Measurements from ENCODE around the gene BCR.

BCR gene

GRCh38 chr22:23222793-23223568 is 42.7 kb downstream of the BCR start:
- Histone ChIP-seq H3K27me3 (ENCODE audit: control insufficient read depth, insufficient read depth, low read length) (no peaks in the 10 kb centered on the region), H3K9me3 (ENCODE audit: control insufficient read depth, insufficient read depth, low read length) (no peaks in the 10 kb centered on the region), H3K36me3 (ENCODE audit: control insufficient read depth, insufficient read depth, low read length) (no peaks in the 10 kb centered on the region), H3K9ac (ENCODE audit: low read depth, low read length) (no peak overlapping the region), H3K4me3 (ENCODE audit: low read depth, low read length) (no peak overlapping the region), H3K4me1 (ENCODE audit: control insufficient read depth, insufficient read depth, low read length) (peaks cover 27% of the 10 kb centered on the region)

- no peaks in the 10 kb centered on the region for H3K36me3 ChIP-seq (ENCODE audit: control insufficient read depth, insufficient read depth, low read length)
- H3K4me1 ChIP-seq (ENCODE audit: control insufficient read depth, insufficient read depth, low read length), result peaks cover 21% of the 10 kb centered on the region
- H3K27me3 ChIP-seq (ENCODE audit: control insufficient read depth, insufficient read depth, low read length), result no peaks in the 10 kb centered on the region
- H3K4me3 ChIP-seq (ENCODE audit: low read depth, low read length), result no peak overlapping the region
- H3K9ac ChIP-seq (ENCODE audit: low read depth, low read length), result no peak overlapping the region
- no peaks in the 10 kb centered on the region for H3K9me3 ChIP-seq (ENCODE audit: control insufficient read depth, insufficient read depth, low read length)
Measured at GRCh38 chr22:23223569-23224317, 43.4 kb downstream of the BCR start.

- Histone ChIP-seq H3K9me3 (ENCODE audit: control insufficient read depth, insufficient read depth, low read length) (no peaks in the 10 kb centered on the region), H3K4me3 (ENCODE audit: low read depth, low read length) (no peak overlapping the region), H3K27me3 (ENCODE audit: control insufficient read depth, insufficient read depth, low read length) (no peaks in the 10 kb centered on the region), H3K4me1 (ENCODE audit: control insufficient read depth, insufficient read depth, low read length) (peaks cover 22% of the 10 kb centered on the region), H3K36me3 (ENCODE audit: control insufficient read depth, insufficient read depth, low read length) (no peaks in the 10 kb centered on the region), H3K9ac (ENCODE audit: low read depth, low read length) (no peak overlapping the region)
Measured at GRCh38 chr22:23224846-23225245, 44.5 kb downstream of the BCR start.

GRCh38 chr22:23225337-23225723 is 45.0 kb downstream of the BCR start:
- H3K27me3 ChIP-seq (ENCODE audit: control insufficient read depth, insufficient read depth, low read length), result no peaks in the 10 kb centered on the region
- peaks cover 21% of the 10 kb centered on the region for H3K4me1 ChIP-seq (ENCODE audit: control insufficient read depth, insufficient read depth, low read length)
- no peak overlapping the region for H3K9ac ChIP-seq (ENCODE audit: low read depth, low read length)
- H3K9me3 ChIP-seq (ENCODE audit: control insufficient read depth, insufficient read depth, low read length), result no peaks in the 10 kb centered on the region
- H3K36me3 ChIP-seq (ENCODE audit: control insufficient read depth, insufficient read depth, low read length), result no peaks in the 10 kb centered on the region
- H3K4me3 ChIP-seq (ENCODE audit: low read depth, low read length), result no peak overlapping the region

- H3K27me3 ChIP-seq (ENCODE audit: control insufficient read depth, insufficient read depth, low read length), result no peaks in the 10 kb centered on the region
- H3K36me3 ChIP-seq (ENCODE audit: control insufficient read depth, insufficient read depth, low read length), result no peaks in the 10 kb centered on the region
- H3K9ac ChIP-seq (ENCODE audit: low read depth, low read length), result no peak overlapping the region
- H3K4me3 ChIP-seq (ENCODE audit: low read depth, low read length), result no peak overlapping the region
- H3K4me1 ChIP-seq (ENCODE audit: control insufficient read depth, insufficient read depth, low read length), result peaks cover 20% of the 10 kb centered on the region
- H3K9me3 ChIP-seq (ENCODE audit: control insufficient read depth, insufficient read depth, low read length), result no peaks in the 10 kb centered on the region
Measured at GRCh38 chr22:23225724-23226496, 45.6 kb downstream of the BCR start.

- Histone ChIP-seq H3K4me1 (ENCODE audit: control insufficient read depth, insufficient read depth, low read length) (peaks cover 23% of the 10 kb centered on the region), H3K9ac (ENCODE audit: low read depth, low read length) (no peak overlapping the region), H3K36me3 (ENCODE audit: control insufficient read depth, insufficient read depth, low read length) (no peaks in the 10 kb centered on the region), H3K9me3 (ENCODE audit: control insufficient read depth, insufficient read depth, low read length) (no peaks in the 10 kb centered on the region), H3K27me3 (ENCODE audit: control insufficient read depth, insufficient read depth, low read length) (no peaks in the 10 kb centered on the region), H3K4me3 (ENCODE audit: low read depth, low read length) (no peak overlapping the region)
Measured at GRCh38 chr22:23226497-23226850, 46.2 kb downstream of the BCR start.

GRCh38 chr22:23227380-23227779 is 47.1 kb downstream of the BCR start:
- no peaks in the 10 kb centered on the region for H3K9me3 ChIP-seq (ENCODE audit: control insufficient read depth, insufficient read depth, low read length)
- H3K4me1 ChIP-seq (ENCODE audit: control insufficient read depth, insufficient read depth, low read length), result peaks cover 23% of the 10 kb centered on the region
- H3K4me3 ChIP-seq (ENCODE audit: low read depth, low read length), result no peak overlapping the region
- no peak overlapping the region for H3K9ac ChIP-seq (ENCODE audit: low read depth, low read length)
- no peaks in the 10 kb centered on the region for H3K27me3 ChIP-seq (ENCODE audit: control insufficient read depth, insufficient read depth, low read length)
- H3K36me3 ChIP-seq (ENCODE audit: control insufficient read depth, insufficient read depth, low read length), result no peaks in the 10 kb centered on the region

- H3K36me3 ChIP-seq (ENCODE audit: control insufficient read depth, insufficient read depth, low read length), result no peaks in the 10 kb centered on the region
- H3K4me3 ChIP-seq (ENCODE audit: low read depth, low read length), result no peak overlapping the region
- peaks cover 23% of the 10 kb centered on the region for H3K4me1 ChIP-seq (ENCODE audit: control insufficient read depth, insufficient read depth, low read length)
- no peaks in the 10 kb centered on the region for H3K9me3 ChIP-seq (ENCODE audit: control insufficient read depth, insufficient read depth, low read length)
- no peak overlapping the region for H3K9ac ChIP-seq (ENCODE audit: low read depth, low read length)
- H3K27me3 ChIP-seq (ENCODE audit: control insufficient read depth, insufficient read depth, low read length), result no peaks in the 10 kb centered on the region
Measured at GRCh38 chr22:23228503-23228902, 48.2 kb downstream of the BCR start.

GRCh38 chr22:23229646-23230045 is 49.3 kb downstream of the BCR start:
- H3K9ac ChIP-seq (ENCODE audit: low read depth, low read length), result peak overlapping the region; percentile 39
- H3K4me1 ChIP-seq (ENCODE audit: control insufficient read depth, insufficient read depth, low read length), result peaks cover 23% of the 10 kb centered on the region
- no peaks in the 10 kb centered on the region for H3K9me3 ChIP-seq (ENCODE audit: control insufficient read depth, insufficient read depth, low read length)
- no peaks in the 10 kb centered on the region for H3K27me3 ChIP-seq (ENCODE audit: control insufficient read depth, insufficient read depth, low read length)
- peak overlapping the region; percentile 27 for H3K4me3 ChIP-seq (ENCODE audit: low read depth, low read length)
- peaks cover 3% of the 10 kb centered on the region for H3K36me3 ChIP-seq (ENCODE audit: control insufficient read depth, insufficient read depth, low read length)

GRCh38 chr22:23230348-23231068 is 50.2 kb downstream of the BCR start:
- peak overlapping the region; percentile 27 for H3K4me3 ChIP-seq (ENCODE audit: low read depth, low read length)
- H3K9me3 ChIP-seq (ENCODE audit: control insufficient read depth, insufficient read depth, low read length), result no peaks in the 10 kb centered on the region
- H3K27me3 ChIP-seq (ENCODE audit: control insufficient read depth, insufficient read depth, low read length), result no peaks in the 10 kb centered on the region
- peaks cover 19% of the 10 kb centered on the region for H3K4me1 ChIP-seq (ENCODE audit: control insufficient read depth, insufficient read depth, low read length)
- peaks cover 3% of the 10 kb centered on the region for H3K36me3 ChIP-seq (ENCODE audit: control insufficient read depth, insufficient read depth, low read length)
- H3K9ac ChIP-seq (ENCODE audit: low read depth, low read length), result peak overlapping the region; percentile 39

GRCh38 chr22:23231471-23232093 is 51.3 kb downstream of the BCR start:
- H3K27me3 ChIP-seq (ENCODE audit: control insufficient read depth, insufficient read depth, low read length), result no peaks in the 10 kb centered on the region
- H3K36me3 ChIP-seq (ENCODE audit: control insufficient read depth, insufficient read depth, low read length), result peaks cover 3% of the 10 kb centered on the region
- H3K9me3 ChIP-seq (ENCODE audit: control insufficient read depth, insufficient read depth, low read length), result no peaks in the 10 kb centered on the region
- H3K4me1 ChIP-seq (ENCODE audit: control insufficient read depth, insufficient read depth, low read length), result peaks cover 16% of the 10 kb centered on the region
- H3K4me3 ChIP-seq (ENCODE audit: low read depth, low read length), result no peak overlapping the region
- H3K9ac ChIP-seq (ENCODE audit: low read depth, low read length), result no peak overlapping the region
